Renal pelvis (tissue), 4 donors: ENCODE measurements around the gene IQGAP3. TPM values are rescaled to one million over a fixed set of nuclear protein-coding genes. Genes with fewer than 3 reads are reported as not detected.
A peak's percentile ranks its signal among the peaks of the same experiment; 100 is the strongest.
"Not testable (repeated sequence)": the region's sequence is repeated elsewhere in the genome, so short reads cannot be mapped to it uniquely, and the experiment has no call there.

Experiments
- DNase-seq: peaks from one replicate; pipeline ENCODE4 v3.0.0-alpha.2; 2013
- polyA plus RNA-seq, 3 donors: library from polyadenylated mRNA; unstranded; fragments of 120-200 nt; gene quantifications; one replicate each; pipeline ENCODE4 v1.2.1, GENCODE V29; 2013; ENCODE audit not compliant: insufficient read length in 3 of 3

Gene IQGAP3
- polyA plus RNA-seq, 3 donors: 14.1 to 17.0 (median 14.8) TPM

GRCh38 chr1:156598125-156598524, 25.8 kb upstream of the IQGAP3 start:
- DNase-seq: no peak

DNA sequence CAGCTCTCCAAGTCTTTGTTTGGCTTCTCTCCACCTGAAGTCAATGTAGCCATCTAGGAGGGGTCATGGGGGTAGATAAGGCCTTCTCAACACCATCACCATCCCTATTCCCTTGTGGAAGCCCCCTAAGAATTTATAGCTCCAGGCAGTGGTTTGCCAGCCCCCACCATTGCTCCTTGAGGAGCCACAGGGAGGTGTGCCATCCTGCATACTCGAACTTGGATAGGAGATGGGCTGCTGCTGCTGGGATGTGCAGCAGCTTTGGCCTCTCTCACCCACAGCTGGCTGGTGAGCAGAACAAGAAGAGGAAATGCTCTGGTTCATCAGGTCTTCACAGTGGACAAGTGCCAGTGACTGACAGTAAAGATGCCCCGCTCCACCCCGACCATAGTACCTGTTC, 24.1 kb upstream of the IQGAP3 start:
- no peak for DNase-seq

GRCh38 chr1:156595016-156595415, 22.7 kb upstream of the IQGAP3 start:
- no peak for DNase-seq

DNA sequence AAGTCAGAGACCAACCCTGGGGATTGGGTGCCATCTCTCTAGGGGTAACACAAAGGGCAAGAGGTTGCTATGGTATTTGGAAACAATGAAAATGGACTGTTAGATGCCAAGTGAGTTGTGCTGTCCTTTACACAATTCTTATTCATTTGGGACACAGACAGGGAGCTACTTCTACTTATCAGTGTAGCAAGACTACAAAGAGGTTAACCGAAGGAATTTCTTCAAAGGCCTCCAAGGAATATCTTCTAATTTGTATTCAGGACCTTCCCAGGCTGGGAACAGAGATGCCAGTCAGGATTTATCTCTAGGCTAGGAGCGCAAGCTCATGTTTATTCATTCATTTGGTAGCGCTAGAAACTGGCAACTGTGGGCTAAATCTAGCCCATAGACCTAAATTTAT, 21.8 kb upstream of the IQGAP3 start:
- DNase-seq: no peak

- no peak for DNase-seq
Measured at GRCh38 chr1:156593661-156593989, 21.3 kb upstream of the IQGAP3 start.

GRCh38 chr1:156592910-156593660, 20.7 kb upstream of the IQGAP3 start:
- no peak for DNase-seq

DNA sequence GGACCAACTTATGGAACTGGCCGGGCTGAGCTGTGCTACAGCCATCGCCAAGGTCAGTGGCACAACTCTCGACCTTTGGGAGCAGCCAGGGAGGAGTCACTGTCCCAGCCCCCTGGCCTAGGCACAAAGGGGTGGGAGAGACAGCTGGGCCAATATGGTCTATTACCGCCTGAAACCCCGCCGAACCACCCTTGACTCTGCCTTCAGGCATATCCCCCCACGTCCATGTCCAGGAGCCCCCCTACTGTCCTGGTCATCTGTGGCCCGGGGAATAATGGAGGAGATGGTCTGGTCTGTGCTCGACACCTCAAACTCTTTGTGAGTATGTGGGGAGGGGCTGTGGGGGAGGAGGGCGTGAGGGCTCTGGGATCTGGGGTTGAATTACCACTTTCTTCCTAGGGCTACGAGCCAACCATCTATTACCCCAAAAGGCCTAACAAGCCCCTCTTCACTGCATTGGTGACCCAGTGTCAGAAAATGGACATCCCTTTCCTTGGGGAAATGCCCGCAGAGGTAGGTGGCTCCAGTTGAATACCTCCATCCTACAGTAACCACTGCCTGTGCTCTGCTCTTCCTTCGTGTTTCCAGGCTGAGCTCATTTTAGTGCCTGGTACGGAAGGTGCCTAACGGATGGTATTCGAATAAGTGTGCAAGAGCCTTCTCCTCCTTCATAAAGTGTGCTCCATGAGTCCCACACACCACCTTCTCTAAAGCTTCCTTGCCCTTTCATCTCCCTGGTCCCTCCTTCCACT, 20.0 kb upstream of the IQGAP3 start:
- DNase-seq: no peak

DNA sequence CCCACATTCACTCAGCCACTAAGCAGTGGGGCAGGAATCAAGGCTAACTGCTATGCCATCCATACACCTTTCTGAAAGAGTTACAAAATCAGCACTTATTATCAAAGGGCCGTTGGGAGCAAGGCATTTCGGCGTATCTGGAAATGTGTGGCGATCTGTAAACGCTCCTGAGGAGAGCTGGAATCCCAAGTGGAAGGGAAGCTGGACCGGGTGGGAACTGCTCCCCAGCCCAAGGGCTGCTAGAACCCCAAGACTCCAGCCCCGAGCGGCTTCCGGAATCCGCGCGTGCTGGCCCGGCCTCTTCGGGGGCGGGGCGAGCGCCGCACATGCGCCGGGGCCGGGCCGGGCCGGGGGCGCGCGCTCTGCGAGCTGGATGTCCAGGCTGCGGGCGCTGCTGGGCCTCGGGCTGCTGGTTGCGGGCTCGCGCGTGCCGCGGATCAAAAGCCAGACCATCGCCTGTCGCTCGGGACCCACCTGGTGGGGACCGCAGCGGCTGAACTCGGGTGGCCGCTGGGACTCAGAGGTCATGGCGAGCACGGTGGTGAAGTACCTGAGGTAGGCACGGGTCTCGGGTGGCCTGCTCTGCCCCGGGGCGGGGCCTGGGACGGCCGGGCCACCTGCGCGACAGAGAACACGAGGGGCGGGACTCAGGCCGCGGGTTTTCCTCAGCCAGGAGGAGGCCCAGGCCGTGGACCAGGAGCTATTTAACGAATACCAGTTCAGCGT, 19.2 kb upstream of the IQGAP3 start, which contains the start of gene NAXE:
Gene NAXE (plus strand): TSS at position 345 of the 726 bp plus-strand sequence. CDS start 29 bp downstream, at position 374.
- DNase-seq: peak; percentile 74

GRCh38 chr1:156591181-156591431, 18.7 kb upstream of the IQGAP3 start:
- no peak for DNase-seq

GRCh38 chr1:156590326-156591180, 18.2 kb upstream of the IQGAP3 start:
- DNase-seq: no peak

DNA sequence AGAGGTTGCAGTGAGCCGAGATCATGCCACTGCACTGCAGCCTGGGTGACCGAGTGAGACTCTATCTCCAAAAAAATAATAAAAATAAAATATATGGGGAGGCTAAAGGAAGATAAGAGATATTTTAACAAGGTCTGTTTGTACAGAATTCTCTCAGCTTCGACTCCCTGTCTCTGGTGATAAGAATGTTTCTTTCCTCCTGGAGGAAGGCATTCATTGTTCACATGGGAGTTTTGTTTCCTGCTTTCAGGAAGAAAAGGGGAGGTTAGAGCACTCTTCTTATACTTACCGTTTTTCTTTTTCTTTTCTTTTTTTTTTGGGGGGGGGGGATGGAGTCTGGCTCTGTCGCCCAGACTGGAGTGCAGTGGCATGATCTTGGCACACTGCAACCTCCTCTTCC, 17.2 kb upstream of the IQGAP3 start:
- no peak for DNase-seq

DNA sequence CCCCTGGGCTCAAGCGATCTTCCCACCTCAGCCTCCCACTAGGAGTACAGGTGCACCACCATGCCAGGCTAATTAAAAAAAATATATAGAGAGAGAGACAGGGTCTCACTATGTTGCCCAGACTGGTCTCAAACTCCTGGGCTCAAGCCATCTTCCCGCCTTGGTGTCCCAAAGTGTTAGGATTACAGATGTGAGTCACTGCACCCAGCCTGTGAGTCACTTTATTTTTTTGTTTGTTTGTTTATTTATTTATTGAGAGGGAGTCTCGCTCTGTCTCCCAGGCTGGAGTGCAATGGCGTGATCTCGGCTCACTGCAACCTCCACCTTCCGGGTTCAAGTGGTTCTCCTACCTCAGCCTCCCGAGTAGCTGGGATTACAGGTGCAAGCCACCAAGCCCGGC, 15.6 kb upstream of the IQGAP3 start:
- not testable (repeated sequence) for DNase-seq

- DNase-seq: no peak
Measured at GRCh38 chr1:156586892-156587477, 14.6 kb upstream of the IQGAP3 start.

DNA sequence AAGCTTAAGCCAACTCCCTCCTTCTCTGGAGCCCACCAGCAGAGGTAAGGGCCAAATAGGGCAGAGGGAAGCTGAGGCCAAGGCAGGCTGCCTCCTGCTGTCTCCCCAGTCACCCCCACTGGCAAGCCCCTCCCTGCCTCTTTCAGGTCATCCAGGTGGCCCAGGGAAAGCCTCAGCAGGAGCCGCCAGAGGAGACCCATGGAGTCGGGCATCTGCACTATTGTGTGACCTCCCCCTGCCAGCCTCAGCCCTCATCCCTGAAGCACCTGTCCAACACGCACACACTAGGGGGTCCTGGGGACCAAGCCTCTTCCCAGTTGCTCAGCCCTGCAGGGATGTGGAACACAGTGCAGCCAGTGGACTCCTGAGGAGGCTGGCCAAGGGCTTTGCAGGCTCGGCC, 14.0 kb upstream of the IQGAP3 start:
- no peak for DNase-seq

DNA sequence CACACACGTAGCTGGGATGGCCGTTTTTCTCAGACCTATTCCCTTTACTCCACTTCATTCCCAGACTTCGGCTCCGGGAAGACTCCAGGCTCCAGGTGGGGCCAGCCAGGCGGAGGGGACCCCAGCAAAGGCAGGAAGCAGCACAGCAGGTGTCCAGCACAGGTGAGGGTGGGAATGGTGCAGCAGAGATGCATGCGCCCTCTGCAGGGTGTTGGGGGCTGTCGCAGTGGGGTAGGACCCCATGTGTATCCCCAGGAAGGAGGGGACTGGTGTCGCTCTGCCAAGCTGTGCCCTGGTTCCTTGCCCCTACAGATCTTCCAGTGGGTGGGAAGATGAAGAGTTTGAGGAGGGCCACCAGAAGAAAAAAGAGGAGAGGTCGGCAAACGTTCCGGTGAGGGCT, 12.4 kb upstream of the IQGAP3 start:
- DNase-seq: no peak

- peak; percentile 86 for DNase-seq
Measured at GRCh38 chr1:156583821-156584622, 11.7 kb upstream of the IQGAP3 start.

DNA sequence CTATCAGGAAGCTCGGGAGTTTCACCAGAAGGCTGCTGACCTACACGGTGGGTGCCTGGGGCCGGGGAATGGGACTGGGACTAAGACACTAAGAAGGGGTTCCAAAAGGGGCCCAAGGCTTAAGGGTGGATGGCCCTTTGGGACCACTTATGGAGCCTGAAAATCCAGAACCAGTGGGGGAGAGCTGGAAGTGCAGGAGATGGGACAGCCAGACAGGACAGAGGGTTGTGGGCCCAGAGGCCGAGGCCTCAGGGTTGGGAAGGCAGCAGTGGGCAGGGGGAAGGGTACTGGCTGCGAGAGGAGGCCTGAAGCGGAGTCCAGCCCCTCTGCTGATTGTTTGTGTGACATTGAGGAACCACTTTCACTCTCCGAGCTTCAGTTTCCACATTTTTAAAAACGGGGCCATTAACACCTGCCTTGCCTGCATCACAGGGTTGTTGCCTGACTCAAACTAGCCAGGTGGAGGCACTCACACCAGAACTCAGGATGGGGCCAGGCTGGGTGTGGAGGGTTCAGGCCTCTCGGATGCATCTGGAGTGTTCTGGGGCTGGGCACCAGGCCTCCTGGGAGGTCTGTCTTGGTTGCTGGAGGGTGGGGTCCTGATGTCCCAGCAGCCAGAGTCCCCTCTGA, 10.1 kb upstream of the IQGAP3 start:
- DNase-seq: no peak

GRCh38 chr1:156581661-156582387, 9.5 kb upstream of the IQGAP3 start:
- no peak for DNase-seq

DNA sequence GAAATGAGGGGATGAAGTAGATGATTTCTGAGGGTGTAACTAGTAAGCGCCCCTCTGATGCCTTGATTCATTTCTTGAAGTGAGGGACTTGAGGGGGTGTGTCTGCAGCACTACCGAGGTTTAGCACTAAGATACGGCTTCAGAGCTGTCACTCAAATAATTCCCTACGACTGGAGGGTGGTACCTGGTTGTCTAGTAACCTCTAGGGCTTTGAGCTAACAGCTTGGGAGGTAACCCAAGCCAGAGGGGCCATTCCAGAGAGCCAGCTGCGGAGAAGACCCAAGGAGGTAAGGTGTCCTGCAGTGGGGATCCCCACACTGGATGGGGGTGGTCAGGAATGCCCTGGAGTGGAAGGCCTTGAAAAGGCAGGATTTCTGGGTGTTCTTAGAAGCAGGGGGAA, 7.1 kb upstream of the IQGAP3 start, which contains the start of gene TTC24:
Gene TTC24 (plus strand): TSS at position 252 of the 400 bp plus-strand sequence. CDS start 1,642 bp downstream, outside the sequence.
- no peak for DNase-seq
